Gastroesophageal sphincter (tissue), 4 donors: ENCODE measurements around the gene AGFG2. TPM values are rescaled to one million over a fixed set of nuclear protein-coding genes. Genes with fewer than 3 reads are reported as not detected.

Experiments
- ATAC-seq: fragments of 150-250 bp; one replicate; pipeline ENCODE4 v1.9.1; 2016; ENCODE audit warnings: mild to moderate bottlenecking, moderate library complexity
- H3K27ac ChIP-seq, 4 donors: fragments of 200-600 bp; sonication (generic) in 3 of 4; 1 replicate in 3 of 4; 2 replicates in 1 of 4; pipeline ENCODE4 v1.5.1; 2016 to 2019
- H3K27me3 ChIP-seq: fragments of 200-600 bp; sonication (generic); one replicate; pipeline ENCODE4 v1.5.1; 2019
- H3K36me3 ChIP-seq, 2 donors: fragments of 200-600 bp; sonication (generic); one replicate each; pipeline ENCODE4 v1.5.1; 2019; ENCODE audit warnings: control low read depth in 1 of 2
- H3K4me1 ChIP-seq, 3 donors: fragments of 200-600 bp; sonication (generic); 1 replicate in 2 of 3; 2 replicates in 1 of 3; pipeline ENCODE4 v1.5.1; 2016 to 2019; ENCODE audit warnings: control low read depth in 2 of 3
- H3K4me3 ChIP-seq, 2 donors: fragments of 200-600 bp; sonication (generic); one replicate each; pipeline ENCODE4 v1.5.1; 2019; ENCODE audit warnings: mild to moderate bottlenecking in 1 of 2, moderate library complexity in 1 of 2
- H3K9me3 ChIP-seq, 3 donors: fragments of 200-600 bp; sonication (generic); one replicate each; pipeline ENCODE4 v1.5.1; 2017 to 2019; ENCODE audit warnings: control low read depth in 2 of 3
- CTCF ChIP-seq, 4 experiments: fragments of 200-600 bp in 2 of 4; fragments of 450-650 bp in 2 of 4; sonication (generic) in 1 of 4; IDR thresholded peaks; one replicate each; pipeline ENCODE4 v1.5.1; 2017 to 2019; ENCODE audit warnings: antibody characterized with exemption in 4 of 4, mild to moderate bottlenecking in 2 of 4, moderate library complexity in 2 of 4
- EP300 ChIP-seq: sonication (generic); formaldehyde crosslinking; IDR thresholded peaks from one replicate; pipeline ENCODE4 v1.6.1; 2017; ENCODE audit warnings: antibody characterized with exemption, mild to moderate bottlenecking
- POLR2A ChIP-seq, 2 donors: fragments of 450-650 bp; IDR thresholded peaks; one replicate each; pipeline ENCODE4 v1.6.1; 2017; ENCODE audit warnings: antibody characterized with exemption in 2 of 2, mild to moderate bottlenecking in 2 of 2, moderate library complexity in 1 of 2
- POLR2AphosphoS5 ChIP-seq: sonication (generic); formaldehyde crosslinking; IDR thresholded peaks from one replicate; pipeline ENCODE4 v1.6.1; 2017; ENCODE audit warnings: antibody characterized with exemption
- WGBS, 2 donors: methylation state at CpG; one replicate each; pipeline ENCODE4 v1.1.5; 2018; ENCODE audit warnings: low coverage in 1 of 2; 5-methylcytosine and 5-hydroxymethylcytosine counted together
- total RNA-seq, 4 donors: library from RNA; depleted of rRNA; stranded (reverse); fragments of >200 nt; gene quantifications; one replicate each; pipeline ENCODE4 v1.1.0, GENCODE V29; 2016

Gene AGFG2
- total RNA-seq, 4 donors from 2014 or later: 26.0 to 60.1 (median 36.6) TPM

GRCh38 chr7:100568176-100568895, 29.3 kb downstream of the AGFG2 start:
- H3K9me3 ChIP-seq: no peaks in the 10 kb centered on the region
- 40 to 50% methylated on average over 1 of the region's 11 CpGs for WGBS, 2 donors
- H3K36me3 ChIP-seq: peaks cover 0 to 30% of the 10 kb centered on the region in 2 donors
- H3K4me1 ChIP-seq: peaks cover 0 to 37% (median 10%) of the 10 kb centered on the region in 3 donors
- TF ChIP-seq POLR2AphosphoS5 (no peak), EP300 (no peak), CTCF (IDR thresholded peaks at IDR 0.05) (no peak), POLR2A (IDR thresholded peaks at IDR 0.05) (no peak)
- ATAC-seq: no peak
- H3K4me3 ChIP-seq: no peak overlapping the region
- H3K27ac ChIP-seq: peak overlapping the region in 1 of 4 donors; percentile 11
- peaks cover 31% of the 10 kb centered on the region for H3K27me3 ChIP-seq

GRCh38 chr7:100568896-100569844, 30.2 kb downstream of the AGFG2 start:
- Histone ChIP-seq H3K4me1 (peaks cover 0 to 30% (median 10%) of the 10 kb centered on the region in 3 donors), H3K27ac (peak overlapping the region in 3 of 4 donors; percentile 26 to 65 (median 45)), H3K27me3 (peaks cover 38% of the 10 kb centered on the region), H3K36me3 (peaks cover 0 to 32% of the 10 kb centered on the region in 2 donors), H3K9me3 (no peaks in the 10 kb centered on the region), H3K4me3 (peak overlapping the region; percentile 3 to 46)
- 80% methylated on average over 1 of the region's 36 CpGs; no CpG with 5 or more reads in 1 of the 2 donors for WGBS, 2 donors
- TF ChIP-seq POLR2AphosphoS5: peak; percentile 22
- TF ChIP-seq CTCF (IDR thresholded peaks at IDR 0.05): peak in 1 of 4 experiments; percentile 49
- no peak for TF ChIP-seq EP300
- no peak for TF ChIP-seq POLR2A (IDR thresholded peaks at IDR 0.05)
- ATAC-seq: peak; percentile 32

GRCh38 chr7:100570954-100571828, 32.2 kb downstream of the AGFG2 start:
- Histone ChIP-seq H3K27ac (no peak overlapping the region), H3K27me3 (peaks cover 56% of the 10 kb centered on the region), H3K36me3 (peaks cover 0 to 33% of the 10 kb centered on the region in 2 donors), H3K9me3 (no peaks in the 10 kb centered on the region), H3K4me1 (peaks cover 0 to 29% (median 10%) of the 10 kb centered on the region in 3 donors), H3K4me3 (no peak overlapping the region)
- 80 to 85% methylated on average over 1 to 4 of the region's 26 CpGs for whole genome bisulfite sequencing, 2 donors
- no peak for ATAC-seq
- TF ChIP-seq POLR2A (IDR thresholded peaks at IDR 0.05) (no peak), POLR2AphosphoS5 (no peak), EP300 (no peak), CTCF (IDR thresholded peaks at IDR 0.05) (no peak)

- no peak overlapping the region for H3K4me3 ChIP-seq
- TF ChIP-seq CTCF (IDR thresholded peaks at IDR 0.05): no peak
- no peak for TF ChIP-seq POLR2AphosphoS5
- TF ChIP-seq POLR2A (IDR thresholded peaks at IDR 0.05): no peak
- no peak for TF ChIP-seq EP300
Measured at GRCh38 chr7:100571829-100572116, 32.8 kb downstream of the AGFG2 start.

More at GRCh38 chr7:100571829-100572116, 32.8 kb downstream of the AGFG2 start:
- H3K9me3 ChIP-seq: no peaks in the 10 kb centered on the region
- H3K27ac ChIP-seq: no peak overlapping the region
- WGBS, 2 donors: no CpG with 5 or more reads among the region's 2 CpGs
- no peak for ATAC-seq
- H3K27me3 ChIP-seq: peaks cover 60% of the 10 kb centered on the region
- H3K4me1 ChIP-seq: peaks cover 0 to 29% (median 10%) of the 10 kb centered on the region in 3 donors
- H3K36me3 ChIP-seq: peaks cover 0 to 39% of the 10 kb centered on the region in 2 donors
